HepG2 (cell line): Measurements from ENCODE around the gene TECTA.

Experiments used
- CBX1 ChIP-seq: IDR thresholded peaks from one replicate; pipeline ENCODE4 v1.6.1; 2016; ENCODE audit warnings: antibody characterized with exemption, low read depth
- CREB3 ChIP-seq: sonication (generic); formaldehyde crosslinking; IDR thresholded peaks from 2 replicates; pipeline ENCODE4 v1.5.0; 2020; ENCODE audit warnings: missing genetic modification reagents
- CTCF ChIP-seq: sonication (generic); formaldehyde crosslinking; IDR thresholded peaks from 2 replicates; pipeline ENCODE4 v1.5.0; 2020; ENCODE audit warnings: mild to moderate bottlenecking, missing genetic modification reagents, moderate library complexity
- EP300 ChIP-seq, 3 experiments: sonication (generic) in 1 of 3; formaldehyde crosslinking in 1 of 3; IDR thresholded peaks; 2 replicates each; pipeline versions ENCODE4 v1.5.1 to v1.6.1; 2011 to 2020; ENCODE audit warnings: low read depth in 2 of 3, low read length in 2 of 3, borderline replicate concordance in 1 of 3, improper control_type of control experiment in 1 of 3, mild to moderate bottlenecking in 1 of 3, missing genetic modification reagents in 1 of 3, moderate library complexity in 1 of 3
- GLI4 ChIP-seq: sonication (generic); formaldehyde crosslinking; IDR thresholded peaks from 2 replicates; pipeline ENCODE4 v1.5.1; 2020; ENCODE audit warnings: missing genetic modification reagents, mild to moderate bottlenecking, moderate library complexity, borderline replicate concordance
- KAT8 ChIP-seq: IDR thresholded peaks from 2 replicates; pipeline ENCODE4 v1.6.1; 2016; ENCODE audit warnings: missing genetic modification reagents, missing compliant biosample characterization
- KDM1A ChIP-seq: IDR thresholded peaks from 2 replicates; pipeline ENCODE4 v1.6.1; 2016; ENCODE audit warnings: missing compliant biosample characterization
- POLR2A ChIP-seq, 2 experiments: IDR thresholded peaks; 2 replicates each; pipeline ENCODE4 v1.6.1; 2011; ENCODE audit warnings: low read depth in 2 of 2, low read length in 2 of 2, mild to moderate bottlenecking in 1 of 2, moderate library complexity in 1 of 2; ENCODE audit not compliant: insufficient read depth in 1 of 2
- YY1 ChIP-seq: IDR thresholded peaks from 2 replicates; pipeline ENCODE4 v1.6.1; 2011; ENCODE audit warnings: low read length, low read depth, moderate library complexity, mild to moderate bottlenecking; ENCODE audit not compliant: insufficient read depth, insufficient replicate concordance
- ZFP1 ChIP-seq: IDR thresholded peaks from 2 replicates; pipeline ENCODE4 v1.6.1; 2016
- ZFYVE20 ChIP-seq: sonication (generic); formaldehyde crosslinking; IDR thresholded peaks from 2 replicates; pipeline ENCODE4 v1.8.0; 2023; ENCODE audit warnings: low read depth, mild to moderate bottlenecking, moderate library complexity, missing genetic modification reagents, borderline replicate concordance
- ZNF331 ChIP-seq: sonication (generic); formaldehyde crosslinking; IDR thresholded peaks from 2 replicates; pipeline ENCODE4 v1.4.0; 2020; ENCODE audit warnings: missing genetic modification reagents
- ZNF350 ChIP-seq: sonication (generic); formaldehyde crosslinking; IDR thresholded peaks from 2 replicates; pipeline ENCODE4 v1.4.0; 2020; ENCODE audit warnings: mild to moderate bottlenecking, low read depth, missing genetic modification reagents, borderline replicate concordance

GRCh38 chr11:121188776-121189175 lies 87.7 kb downstream of the TECTA start:
- TF ChIP-seq CTCF (CRISPR knock-in tag) = no peak
- no peak for TF ChIP-seq ZNF331
- no peak for TF ChIP-seq KDM1A (CRISPR knock-in tag)
- no peak for TF ChIP-seq ZFYVE20 (CRISPR knock-in tag)
- no peak for TF ChIP-seq ZFP1
- no peak for TF ChIP-seq GLI4 (CRISPR knock-in tag)
- no peak for TF ChIP-seq POLR2A (IDR thresholded peaks at IDR 0.05; ENCODE audit: insufficient read depth in 1 of 2, low read depth in 2 of 2, low read length in 2 of 2)
- no peak for TF ChIP-seq ZNF350 (CRISPR knock-in tag)
- no peak for TF ChIP-seq YY1
- no peak for TF ChIP-seq CREB3 (CRISPR knock-in tag)
- no peak for TF ChIP-seq CBX1
- TF ChIP-seq KAT8 (CRISPR knock-in tag) = no peak
- TF ChIP-seq EP300 (IDR thresholded peaks at IDR 0.05; ENCODE audit: low read depth in 2 of 2, low read length in 2 of 2) = no peak
- TF ChIP-seq EP300 (CRISPR knock-in tag; IDR thresholded peaks at IDR 0.05; ENCODE audit: borderline replicate concordance) = no peak
